Lower leg skin (tissue), 4 donors: Measurements from ENCODE around the gene C1orf105. TPM values are rescaled to one million over a fixed set of nuclear protein-coding genes. Genes with fewer than 3 reads are reported as not detected.
"Not testable (repeated sequence)": the region's sequence is repeated elsewhere in the genome, so short reads cannot be mapped to it uniquely, and the experiment has no call there.

ENCODE experiments used
- DNase-seq, 2 donors: peaks; one replicate each; pipeline ENCODE4 v3.0.0-alpha.2; 2019; ENCODE audit warnings: low spot score in 2 of 2
- H3K4me3 ChIP-seq: fragments of 200-600 bp; sonication (generic); 2 replicates; pipeline ENCODE4 v1.5.1; 2017; ENCODE audit warnings: mild to moderate bottlenecking, low read depth; ENCODE audit not compliant: poor library complexity, severe bottlenecking
- CTCF ChIP-seq, 3 donors: fragments of 450-650 bp; IDR thresholded peaks; one replicate each; pipeline ENCODE4 v1.5.1; 2016; ENCODE audit warnings: antibody characterized with exemption in 3 of 3, mild to moderate bottlenecking in 3 of 3, moderate library complexity in 2 of 3
- POLR2A ChIP-seq, 2 donors: fragments of 450-650 bp; IDR thresholded peaks; one replicate each; pipeline ENCODE4 v1.6.1; 2016 to 2017; ENCODE audit warnings: antibody characterized with exemption in 2 of 2, mild to moderate bottlenecking in 1 of 2, moderate library complexity in 1 of 2
- WGBS, 2 donors: methylation state at CpG; one replicate each; pipeline ENCODE4 v1.1.5; 2018; 5-methylcytosine and 5-hydroxymethylcytosine counted together
- intact Hi-C: fragments of 100-400 bp; cut with DNase I; formaldehyde crosslinking; loops from one replicate; pipeline ENCODE4 v1.15.0; 2023; ENCODE audit warnings: low total_unique reads
- total RNA-seq, 4 donors: library from RNA; depleted of rRNA; stranded (reverse); fragments of >200 nt; gene quantifications; one replicate each; pipeline ENCODE4 v1.1.0, GENCODE V29; 2016

Gene C1orf105
- total RNA-seq, result 1 to 10 TPM in 3 of 4 donors, not detected in 1; 2.1 to 4.6 (median 3.0) TPM

GRCh38 chr1:172420385-172420784, at the start of gene C1orf105:
Gene C1orf105 (plus strand): TSS chr1:172420685. CDS start chr1:172420886, 201 bp downstream.
- WGBS, 2 donors, result 77 to 86% methylated on average over 1 of the region's 1 CpG
- intact Hi-C loops, result no loop called here
- DNase-seq, result no peak
- no peak for TF ChIP-seq CTCF (IDR thresholded peaks at IDR 0.05)
- no peak for TF ChIP-seq POLR2A (IDR thresholded peaks at IDR 0.05)
- no peak within 1 kb of the TSS for H3K4me3 ChIP-seq

- intact Hi-C loops, H3K4me3 ChIP-seq, DNase-seq: not testable (repeated sequence)
- WGBS, 2 donors, result 99 to 100% methylated on average over 3 of the region's 3 CpGs
Measured at GRCh38 chr1:172371646-172372045, 48.8 kb upstream of the C1orf105 start.

GRCh38 chr1:172373864-172374263, 46.6 kb upstream of the C1orf105 start:
- H3K4me3 ChIP-seq, result no peak overlapping the region
- DNase-seq, result no peak
- intact Hi-C loops, result no loop called here
- 22 to 34% methylated on average over 1 of the region's 1 CpG for WGBS, 2 donors
- no peak for TF ChIP-seq CTCF (IDR thresholded peaks at IDR 0.05)
- TF ChIP-seq POLR2A (IDR thresholded peaks at IDR 0.05), result no peak

GRCh38 chr1:172375211-172375631, 45.3 kb upstream of the C1orf105 start:
- intact Hi-C loops, result no loop called here
- 65 to 71% methylated on average over 2 of the region's 2 CpGs for WGBS, 2 donors

GRCh38 chr1:172376431-172376830, 44.1 kb upstream of the C1orf105 start:
- 60 to 61% methylated on average over 2 of the region's 2 CpGs for WGBS, 2 donors
- intact Hi-C loops, result no loop called here
- no peak overlapping the region for H3K4me3 ChIP-seq
- TF ChIP-seq POLR2A (IDR thresholded peaks at IDR 0.05) (no peak), CTCF (IDR thresholded peaks at IDR 0.05) (no peak)
- no peak for DNase-seq

More at GRCh38 chr1:172375211-172375631, 45.3 kb upstream of the C1orf105 start:
- H3K4me3 ChIP-seq, result no peak overlapping the region
- DNase-seq, result no peak
- TF ChIP-seq POLR2A (IDR thresholded peaks at IDR 0.05) (no peak), CTCF (IDR thresholded peaks at IDR 0.05) (no peak)

GRCh38 chr1:172377565-172377964, 42.9 kb upstream of the C1orf105 start:
- no peak for TF ChIP-seq CTCF (IDR thresholded peaks at IDR 0.05)
- TF ChIP-seq POLR2A (IDR thresholded peaks at IDR 0.05), result no peak
- no peak overlapping the region for H3K4me3 ChIP-seq
- intact Hi-C loops, result no loop called here
- DNase-seq, result no peak
